ENCODE data around the gene ABITRAM. TPM values are rescaled to one million over a fixed set of nuclear protein-coding genes. Genes with fewer than 3 reads are reported as not detected.
"Not testable (repeated sequence)": the region's sequence is repeated elsewhere in the genome, so short reads cannot be mapped to it uniquely, and the experiment has no call there.

The ABITRAM gene
- total and polyA plus RNA-seq, 11 donors = 8.2 to 17.0 (median 12.9) TPM

GRCh38 chr9:108963459-108964143, 29.4 kb downstream of the ABITRAM start:
- no peaks in the 10 kb centered on the region for H3K9me3 ChIP-seq
- intact Hi-C loops (cut with DNase I) = loop anchor here in 1 of 10 donors (5.0 kb wide), 1 partner anchor 49 kb away; the partner anchor contains the start of gene CTNNAL1
- peaks cover 0 to 46% (median 19%) of the 10 kb centered on the region in 12 donors for H3K4me1 ChIP-seq
- peaks cover 0 to 31% (median 4%) of the 10 kb centered on the region in 9 donors for H3K36me3 ChIP-seq
- peak overlapping the region in 11 of 12 donors; percentile 5 to 72 (median 46) for H3K27ac ChIP-seq
- H3K4me3 ChIP-seq = no peak overlapping the region
- 30 to 42% (median 33%) methylated on average over 4 of the region's 4 CpGs for WGBS, 4 donors
- H3K27me3 ChIP-seq = no peaks in the 10 kb centered on the region
- peak in 3 of 5 donors; percentile 31 to 69 (median 40) for DNase-seq
- no peak for TF ChIP-seq CTCF (IDR thresholded peaks at IDR 0.05)
- TF ChIP-seq POLR2A (IDR thresholded peaks at IDR 0.05) = no peak
- peak; percentile 39 to 82 (median 66) for ATAC-seq

- intact Hi-C loops (cut with DNase I) = no loop called here
- TF ChIP-seq CTCF (IDR thresholded peaks at IDR 0.05) (peak in 1 of 12 donors; percentile 22), POLR2A (IDR thresholded peaks at IDR 0.05) (no peak)
- H3K9me3 ChIP-seq = no peaks in the 10 kb centered on the region
- peak; percentile 78 to 88 (median 85) for ATAC-seq
- H3K4me3 ChIP-seq = no peak overlapping the region
- H3K4me1 ChIP-seq = peaks cover 0 to 52% (median 25%) of the 10 kb centered on the region in 12 donors
- H3K27ac ChIP-seq = peak overlapping the region; percentile 22 to 87 (median 60)
- no peaks in the 10 kb centered on the region for H3K27me3 ChIP-seq
- DNase-seq = peak in 2 of 5 donors; percentile 17 to 54
- H3K36me3 ChIP-seq = peaks cover 0 to 42% (median 0%) of the 10 kb centered on the region in 9 donors
Observed at GRCh38 chr9:108967916-108968315, 33.7 kb downstream of the ABITRAM start.

- 97 to 100% (median 98%) methylated on average over 2 of the region's 2 CpGs for WGBS, 4 donors
- Histone ChIP-seq H3K4me1 (peaks cover 3 to 59% (median 33%) of the 10 kb centered on the region in 12 donors), H3K36me3 (peaks cover 0 to 31% (median 0%) of the 10 kb centered on the region in 9 donors), H3K27ac (peak overlapping the region in 7 of 12 donors; percentile 40 to 76 (median 72))
- intact Hi-C loops (cut with DNase I) = loop anchor here in 2 of 10 donors (5.0 kb wide), 1 partner anchor 41 kb away; the partner anchor contains the start of gene CTNNAL1 (in 2 of the 2)
- not testable (repeated sequence) for H3K4me3 ChIP-seq, H3K27me3 ChIP-seq, DNase-seq, ATAC-seq, H3K9me3 ChIP-seq
Observed at GRCh38 chr9:108971392-108971791, 37.2 kb downstream of the ABITRAM start.

GRCh38 chr9:108972186-108972585, 38.0 kb downstream of the ABITRAM start:
- Histone ChIP-seq H3K4me1 (peaks cover 3 to 54% (median 32%) of the 10 kb centered on the region in 12 donors), H3K9me3 (no peaks in the 10 kb centered on the region), H3K27me3 (no peaks in the 10 kb centered on the region), H3K4me3 (no peak overlapping the region), H3K27ac (peak overlapping the region; percentile 39 to 76 (median 64)), H3K36me3 (peaks cover 0 to 35% (median 0%) of the 10 kb centered on the region in 9 donors)
- no peak for DNase-seq
- TF ChIP-seq CTCF (IDR thresholded peaks at IDR 0.05) = no peak
- no peak for TF ChIP-seq POLR2A (IDR thresholded peaks at IDR 0.05)
- 58 to 66% (median 61%) methylated on average over 3 of the region's 3 CpGs for WGBS, 4 donors
- intact Hi-C loops (cut with DNase I) = loop anchor here in 2 of 10 donors (5.0 kb wide), 1 partner anchor 40 kb away; the partner anchor contains the start of gene CTNNAL1 (in 2 of the 2)
- no peak for ATAC-seq
